A549 (cell line): ENCODE results near the gene CSNK2A1. TPM values are rescaled to one million over a fixed set of nuclear protein-coding genes. Genes with fewer than 3 reads are reported as not detected.

Source experiments
- ATAC-seq, 2 experiments: fragments of 200-7000 bp in 1 of 2; fragments of >200 bp in 1 of 2; cut with Nextera tagmentation in 1 of 2; cut with Tn5 transposase in 1 of 2; 3 replicates each; pipeline versions ENCODE4 v1.8.0 to v1.9.1; 2018 to 2020; ENCODE audit warnings: mild to moderate bottlenecking in 1 of 2, moderate library complexity in 1 of 2
- CTCF ChIA-PET: fragments of 300-600 bp; sonication (Branson Sonifier 250); formaldehyde crosslinking; extraction: SDS; loops from one replicate; lab custom pipeline; 2021; ENCODE audit warnings: antibody characterized with exemption, inconsistent platforms; lab: Yijun Ruan, JAX
- POLR2A ChIA-PET: fragments of 350-600 bp; formaldehyde crosslinking; extraction: SDS; loops from one replicate; lab custom pipeline; 2021; ENCODE audit warnings: antibody characterized with exemption, inconsistent platforms; lab: Yijun Ruan, JAX
- DNase-seq, 2 experiments: peaks; one replicate each; pipeline versions ENCODE4 v3.0.0 to v3.0.0-alpha.2; 2011 to 2016; ENCODE audit warnings: low read depth in 1 of 2, low spot score in 1 of 2
- FAIRE-seq: peaks from 2 replicates; lab custom pipeline; 2011; peaks lifted over from hg19 to GRCh38; lab: Jason Lieb, UNC
- H3K27ac ChIP-seq, 2 experiments: fragments of >200 bp; sonication (Bioruptor Twin); formaldehyde crosslinking; 3 replicates each; pipeline ENCODE4 v1.5.1; 2016 to 2017
- H3K4me1 ChIP-seq: fragments of >200 bp; sonication (Bioruptor Twin); formaldehyde crosslinking; 3 replicates; pipeline ENCODE4 v1.6.1; 2016
- H3K4me2 ChIP-seq: fragments of >200 bp; sonication (Bioruptor Twin); formaldehyde crosslinking; 3 replicates; pipeline ENCODE4 v1.6.1; 2016
- H3K4me3 ChIP-seq: fragments of >200 bp; sonication (Bioruptor Twin); formaldehyde crosslinking; 3 replicates; pipeline ENCODE4 v1.5.1; 2016
- H3K9me3 ChIP-seq: fragments of >200 bp; sonication (Bioruptor Twin); formaldehyde crosslinking; 3 replicates; pipeline ENCODE4 v1.6.1; 2016
- CHD4 ChIP-seq: fragments of 200-600 bp; sonication (generic); IDR thresholded peaks from 2 replicates; pipeline ENCODE4 v1.6.1; 2016; ENCODE audit warnings: antibody characterized with exemption, mild to moderate bottlenecking, borderline replicate concordance
- ELK1 ChIP-seq: fragments of 150-350 bp; IDR thresholded peaks from 2 replicates; pipeline ENCODE4 v1.6.1; 2014; ENCODE audit warnings: low read depth, mild to moderate bottlenecking, low read length
- EP300 ChIP-seq, 2 experiments: fragments of >200 bp; sonication (Bioruptor Twin); formaldehyde crosslinking; IDR thresholded peaks; 2 replicates in 1 of 2; 3 replicates in 1 of 2; pipeline ENCODE4 v1.6.1; 2016 to 2017
- FOSL2 ChIP-seq, 2 experiments: fragments of 450-650 bp in 1 of 2; fragments of >200 bp in 1 of 2; sonication (Bioruptor Twin) in 1 of 2; formaldehyde crosslinking; IDR thresholded peaks; 2 replicates each; pipeline versions ENCODE4 v1.5.0 to v1.6.1; 2016 to 2020; ENCODE audit warnings: mild to moderate bottlenecking in 1 of 2, moderate library complexity in 1 of 2
- FOXS1 ChIP-seq: fragments of 250-450 bp; sonication (Bioruptor Pico); IDR thresholded peaks from 2 replicates; pipeline ENCODE4 v1.5.0; 2020; ENCODE audit warnings: mild to moderate bottlenecking, moderate library complexity
- HEYL ChIP-seq: fragments of 250-450 bp; sonication (Bioruptor Pico); IDR thresholded peaks from 2 replicates; pipeline ENCODE4 v1.8.0; 2021; ENCODE audit warnings: mild to moderate bottlenecking, moderate library complexity
- HOXA7 ChIP-seq: fragments of 250-450 bp; sonication (Bioruptor Pico); IDR thresholded peaks from 2 replicates; pipeline ENCODE4 v1.5.0; 2020; ENCODE audit warnings: mild to moderate bottlenecking, moderate library complexity
- HOXB13 ChIP-seq: fragments of 250-450 bp; sonication (Bioruptor Pico); IDR thresholded peaks from 2 replicates; pipeline ENCODE4 v1.5.0; 2020; ENCODE audit warnings: low read depth, mild to moderate bottlenecking, moderate library complexity
- JUNB ChIP-seq: fragments of >200 bp; sonication (Bioruptor Twin); formaldehyde crosslinking; IDR thresholded peaks from 2 replicates; pipeline ENCODE4 v1.6.1; 2016
- KDM1A ChIP-seq: fragments of 200-600 bp; sonication (generic); IDR thresholded peaks from 2 replicates; pipeline ENCODE4 v1.6.1; 2016; ENCODE audit warnings: low read depth, mild to moderate bottlenecking
- NR3C1 ChIP-seq: fragments of >200 bp; sonication (Bioruptor Twin); formaldehyde crosslinking; IDR thresholded peaks from 3 replicates; pipeline ENCODE4 v1.6.1; 2017
- PBX3 ChIP-seq: IDR thresholded peaks from 2 replicates; pipeline ENCODE4 v1.6.1; 2012
- PHF8 ChIP-seq: fragments of 200-600 bp; sonication (generic); IDR thresholded peaks from 2 replicates; pipeline ENCODE4 v1.6.1; 2016; ENCODE audit warnings: low read depth, mild to moderate bottlenecking, antibody characterized with exemption, moderate library complexity, borderline replicate concordance
- POLR2A ChIP-seq: IDR thresholded peaks from 2 replicates; pipeline ENCODE4 v1.6.1; 2012; ENCODE audit warnings: mild to moderate bottlenecking, low read length
- RARB ChIP-seq: fragments of 250-450 bp; sonication (Bioruptor Pico); IDR thresholded peaks from 2 replicates; pipeline ENCODE4 v1.8.0; 2021; ENCODE audit warnings: mild to moderate bottlenecking, moderate library complexity
- REST ChIP-seq: fragments of 200-600 bp; sonication (generic); IDR thresholded peaks from 2 replicates; pipeline ENCODE4 v1.6.1; 2016; ENCODE audit warnings: antibody characterized with exemption, mild to moderate bottlenecking, moderate library complexity
- TFCP2L1 ChIP-seq: fragments of 250-450 bp; sonication (Bioruptor Pico); IDR thresholded peaks from 2 replicates; pipeline ENCODE4 v1.5.0; 2021; ENCODE audit warnings: mild to moderate bottlenecking
- USF2 ChIP-seq: fragments of 450-650 bp; IDR thresholded peaks from 2 replicates; pipeline ENCODE4 v1.6.1; 2014; ENCODE audit warnings: antibody characterized with exemption
- ZC3H11A ChIP-seq: fragments of 450-650 bp; IDR thresholded peaks from 2 replicates; pipeline ENCODE4 v1.6.1; 2014; ENCODE audit warnings: antibody characterized with exemption, mild to moderate bottlenecking
- ZFP36 ChIP-seq: fragments of 450-650 bp; IDR thresholded peaks from 2 replicates; pipeline ENCODE4 v1.6.1; 2014; ENCODE audit warnings: borderline replicate concordance; ENCODE audit not compliant: partially characterized antibody
- ZSCAN20 ChIP-seq: fragments of 250-450 bp; sonication (Bioruptor Pico); IDR thresholded peaks from 2 replicates; pipeline ENCODE4 v1.8.0; 2022; ENCODE audit warnings: mild to moderate bottlenecking, moderate library complexity
- WGBS: methylation state at CpG from one replicate; pipeline ENCODE4 v1.1.6; 2017; ENCODE audit errors: missing lambda C conversion rate; 5-methylcytosine and 5-hydroxymethylcytosine counted together
- polyA plus RNA-seq, 4 experiments: library from polyadenylated mRNA; depleted of rRNA in 3 of 4; stranded (reverse); fragments of >200 nt; fragmentation: RNase III in 1 of 4; extraction: RNeasy Plus Mini Kit Qiagen cat#74134 plus additional on column Dnase treatment in 1 of 4; gene quantifications; 2 replicates in 3 of 4; 3 replicates in 1 of 4; pipeline ENCODE4 v1.2.3, GENCODE V29; 2011 to 2017
- TF ChIP-seq, protein P1 (sequence below): fragments of >200 bp; sonication (Bioruptor Twin); formaldehyde crosslinking; IDR thresholded peaks from 3 replicates; pipeline ENCODE4 v1.5.1; 2016
- TF ChIP-seq, protein P2 (sequence below): fragments of >200 bp; sonication (Bioruptor Twin); formaldehyde crosslinking; IDR thresholded peaks from 3 replicates; pipeline ENCODE4 v1.6.1; 2016

The CSNK2A1 gene
- polyA plus RNA-seq, 2 of the 4 experiments (the other 2 are of a cell fraction), result 157 to 306 TPM

DNA sequence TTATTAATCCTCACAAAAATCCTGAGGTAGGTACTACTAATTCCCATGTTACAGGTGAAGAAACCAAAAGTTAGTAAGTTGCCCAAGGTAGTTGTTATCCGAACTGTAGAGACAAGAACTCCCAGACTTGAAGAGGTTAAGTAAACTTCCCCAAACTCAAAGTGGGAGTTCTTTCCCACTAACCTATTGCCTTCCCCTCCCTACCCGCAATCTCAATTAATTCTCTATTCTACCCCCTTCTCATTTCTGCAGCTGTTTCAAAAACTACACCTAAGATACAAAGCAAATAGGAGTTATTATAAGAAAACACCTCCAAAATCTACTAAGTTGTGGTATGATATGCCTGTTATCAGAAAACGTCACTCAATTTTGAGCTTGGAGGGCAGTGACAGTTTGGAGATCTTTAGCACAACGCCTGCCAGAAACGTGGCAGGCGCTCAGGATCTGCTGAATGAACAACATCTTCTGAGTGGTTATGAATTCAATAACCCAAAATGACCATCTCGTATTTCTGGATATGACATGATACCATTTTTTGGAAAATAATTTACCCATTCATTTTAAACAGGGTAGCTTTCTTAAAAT, 7.1 kb downstream of the CSNK2A1 start:
- peak overlapping the region; percentile 39 for H3K4me2 ChIP-seq
- H3K27ac ChIP-seq, result no peak overlapping the region
- DNase-seq (no peak), ATAC-seq (no peak), FAIRE-seq (no peak)
- CTCF ChIA-PET, result interaction anchor here (0.9 to 1.5 kb wide), 3 partner anchors 11 to 65 kb away, joined by 3 read pairs; no protein-coding TSS in a partner anchor
- 84% methylated on average over 7 of the region's 7 CpGs for WGBS
- no peak for TF ChIP-seq TFCP2L1 (CRISPR knock-in tag)
- TF ChIP-seq POLR2A, result no peak
- TF ChIP-seq EP300 (IDR thresholded peaks at IDR 0.05), result no peak
- no peak for TF ChIP-seq HEYL
- TF ChIP-seq, protein P1, sequence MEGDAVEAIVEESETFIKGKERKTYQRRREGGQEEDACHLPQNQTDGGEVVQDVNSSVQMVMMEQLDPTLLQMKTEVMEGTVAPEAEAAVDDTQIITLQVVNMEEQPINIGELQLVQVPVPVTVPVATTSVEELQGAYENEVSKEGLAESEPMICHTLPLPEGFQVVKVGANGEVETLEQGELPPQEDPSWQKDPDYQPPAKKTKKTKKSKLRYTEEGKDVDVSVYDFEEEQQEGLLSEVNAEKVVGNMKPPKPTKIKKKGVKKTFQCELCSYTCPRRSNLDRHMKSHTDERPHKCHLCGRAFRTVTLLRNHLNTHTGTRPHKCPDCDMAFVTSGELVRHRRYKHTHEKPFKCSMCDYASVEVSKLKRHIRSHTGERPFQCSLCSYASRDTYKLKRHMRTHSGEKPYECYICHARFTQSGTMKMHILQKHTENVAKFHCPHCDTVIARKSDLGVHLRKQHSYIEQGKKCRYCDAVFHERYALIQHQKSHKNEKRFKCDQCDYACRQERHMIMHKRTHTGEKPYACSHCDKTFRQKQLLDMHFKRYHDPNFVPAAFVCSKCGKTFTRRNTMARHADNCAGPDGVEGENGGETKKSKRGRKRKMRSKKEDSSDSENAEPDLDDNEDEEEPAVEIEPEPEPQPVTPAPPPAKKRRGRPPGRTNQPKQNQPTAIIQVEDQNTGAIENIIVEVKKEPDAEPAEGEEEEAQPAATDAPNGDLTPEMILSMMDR, result no peak
- TF ChIP-seq FOSL2 (IDR thresholded peaks at IDR 0.05), result no peak
- no peak for TF ChIP-seq FOSL2 (CRISPR knock-in tag; IDR thresholded peaks at IDR 0.05)
- TF ChIP-seq PHF8, result no peak
- TF ChIP-seq HOXA7 (CRISPR knock-in tag), result no peak
- no peak for TF ChIP-seq ZSCAN20 (CRISPR knock-in tag)
- TF ChIP-seq, protein P2, sequence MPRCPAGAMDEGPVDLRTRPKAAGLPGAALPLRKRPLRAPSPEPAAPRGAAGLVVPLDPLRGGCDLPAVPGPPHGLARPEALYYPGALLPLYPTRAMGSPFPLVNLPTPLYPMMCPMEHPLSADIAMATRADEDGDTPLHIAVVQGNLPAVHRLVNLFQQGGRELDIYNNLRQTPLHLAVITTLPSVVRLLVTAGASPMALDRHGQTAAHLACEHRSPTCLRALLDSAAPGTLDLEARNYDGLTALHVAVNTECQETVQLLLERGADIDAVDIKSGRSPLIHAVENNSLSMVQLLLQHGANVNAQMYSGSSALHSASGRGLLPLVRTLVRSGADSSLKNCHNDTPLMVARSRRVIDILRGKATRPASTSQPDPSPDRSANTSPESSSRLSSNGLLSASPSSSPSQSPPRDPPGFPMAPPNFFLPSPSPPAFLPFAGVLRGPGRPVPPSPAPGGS, result no peak
- TF ChIP-seq FOXS1 (CRISPR knock-in tag), result no peak
- TF ChIP-seq REST, result no peak
- TF ChIP-seq RARB (CRISPR knock-in tag), result no peak
- no peak for TF ChIP-seq HOXB13 (CRISPR knock-in tag)
- no peak for TF ChIP-seq KDM1A
- no peak for TF ChIP-seq ZC3H11A
- POLR2A ChIA-PET, result no interaction called here
- H3K4me1 ChIP-seq, result peaks cover 53% of the 10 kb centered on the region
- no peak overlapping the region for H3K4me3 ChIP-seq
- H3K9me3 ChIP-seq, result peaks cover 25% of the 10 kb centered on the region

DNA sequence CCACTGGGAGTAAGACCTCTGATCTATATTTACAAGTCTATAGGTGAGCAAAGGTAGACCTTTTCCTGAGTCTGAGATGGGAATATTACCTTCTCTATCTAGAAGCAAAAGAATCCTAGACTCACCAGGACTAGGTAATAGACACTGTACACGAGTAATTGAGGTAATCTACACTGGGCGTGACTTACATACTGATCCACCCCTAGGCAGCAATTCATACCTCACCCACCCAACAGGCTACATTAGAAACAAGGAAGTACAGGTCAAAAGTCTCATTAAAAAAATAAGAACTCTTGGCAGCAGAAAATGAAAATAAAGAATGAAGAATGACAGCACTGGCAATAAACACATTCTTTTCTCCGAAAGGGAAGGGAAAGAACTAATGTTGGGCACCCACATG, 7.6 kb downstream of the CSNK2A1 start:
- peak; percentile 47 to 65; a peak in 3 of 6 replicates for ATAC-seq
- no peak for FAIRE-seq
- TF ChIP-seq PBX3 (no peak), CHD4 (no peak), JUNB (no peak), ZFP36 (no peak), NR3C1 (no peak), ELK1 (no peak), HEYL (no peak), HOXA7 (CRISPR knock-in tag) (no peak), USF2 (no peak)
- TF ChIP-seq, protein P2, result no peak
- no peak for DNase-seq
- H3K27ac ChIP-seq, result no peak overlapping the region
- CTCF ChIA-PET, result interaction anchor here (1.5 kb wide), 1 partner anchor 65 kb away, joined by 3 read pairs; no protein-coding TSS in a partner anchor
- POLR2A ChIA-PET, result interaction anchor here (0.7 kb wide), 1 partner anchor 107 kb away, joined by 5 read pairs; no protein-coding TSS in a partner anchor
- H3K4me2 ChIP-seq, result peak overlapping the region; percentile 39
- WGBS, result 72% methylated on average over 3 of the region's 3 CpGs
- peaks cover 20% of the 10 kb centered on the region for H3K9me3 ChIP-seq
- H3K4me3 ChIP-seq, result no peak overlapping the region
- H3K4me1 ChIP-seq, result peaks cover 59% of the 10 kb centered on the region
